ENCODE results near the gene SDHB. TPM values are rescaled to one million over a fixed set of nuclear protein-coding genes. Genes with fewer than 3 reads are reported as not detected.
A peak's percentile ranks its signal among the peaks of the same experiment; 100 is the strongest.

Gene SDHB
- total RNA-seq, 2 experiments from 2014 or later = 105 to 106 TPM

DNA sequence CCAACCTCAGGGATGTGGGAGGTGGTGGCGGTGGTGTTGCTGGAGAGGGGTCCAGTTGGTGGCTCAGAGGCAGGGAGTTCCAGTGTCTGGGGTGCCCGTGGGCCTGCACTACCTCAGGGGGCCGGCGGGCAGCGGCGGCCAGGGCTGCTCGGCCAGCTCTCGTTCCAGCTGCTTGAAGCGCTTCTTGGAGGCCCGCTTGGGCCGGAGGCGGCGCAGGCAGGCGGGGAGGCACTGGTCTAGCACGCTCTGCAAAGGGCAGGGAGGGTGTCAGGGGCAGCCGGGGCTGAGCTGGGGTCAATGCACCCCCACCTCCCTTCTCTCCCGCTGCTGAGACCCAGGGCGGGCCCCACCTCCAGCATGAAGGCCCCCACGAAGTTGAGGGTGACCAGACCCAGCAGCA is 67.7 kb downstream of the SDHB start:
- Histone ChIP-seq H3K4me3 (ENCODE audit: low read depth, low read length, poor library complexity, severe bottlenecking) (no peak overlapping the region), H3K4me2 (ENCODE audit: low read length) (no peak overlapping the region), H3K9me2 (ENCODE audit: insufficient read depth, low read length) (no peaks in the 10 kb centered on the region), H3K79me2 (ENCODE audit: insufficient read depth, low read depth, low read length) (no peaks in the 10 kb centered on the region), H3K9me3 (ENCODE audit: low read length) (no peaks in the 10 kb centered on the region), H3K36me3 (ENCODE audit: insufficient read depth, low read length) (0 out of 2 replicates have a peak, but pooled peaks cover 5% of the 10 kb centered on the region), H3K4me1 (ENCODE audit: insufficient read depth, low read length, poor library complexity, severe bottlenecking) (no peaks in the 10 kb centered on the region), H3K27ac (ENCODE audit: low read depth, low read length, poor library complexity, severe bottlenecking) (no peak overlapping the region), H2AFZ (ENCODE audit: low read length) (no peak overlapping the region), H4K20me1 (ENCODE audit: insufficient read depth, low read length) (no peaks in the 10 kb centered on the region)
- no peak for DNase-seq (ENCODE audit: low spot score)
- TSS peak; percentile 65 for BruUV-seq (replicated peaks)
- intact Hi-C loops (cut with micrococcal nuclease; ENCODE audit: unreplicated experiment) = no loop called here
- ChIA-PET POLR2A (no interaction called here), CTCF (ENCODE audit: unreplicated experiment) (no interaction called here)
- TF ChIP-seq, protein P1, sequence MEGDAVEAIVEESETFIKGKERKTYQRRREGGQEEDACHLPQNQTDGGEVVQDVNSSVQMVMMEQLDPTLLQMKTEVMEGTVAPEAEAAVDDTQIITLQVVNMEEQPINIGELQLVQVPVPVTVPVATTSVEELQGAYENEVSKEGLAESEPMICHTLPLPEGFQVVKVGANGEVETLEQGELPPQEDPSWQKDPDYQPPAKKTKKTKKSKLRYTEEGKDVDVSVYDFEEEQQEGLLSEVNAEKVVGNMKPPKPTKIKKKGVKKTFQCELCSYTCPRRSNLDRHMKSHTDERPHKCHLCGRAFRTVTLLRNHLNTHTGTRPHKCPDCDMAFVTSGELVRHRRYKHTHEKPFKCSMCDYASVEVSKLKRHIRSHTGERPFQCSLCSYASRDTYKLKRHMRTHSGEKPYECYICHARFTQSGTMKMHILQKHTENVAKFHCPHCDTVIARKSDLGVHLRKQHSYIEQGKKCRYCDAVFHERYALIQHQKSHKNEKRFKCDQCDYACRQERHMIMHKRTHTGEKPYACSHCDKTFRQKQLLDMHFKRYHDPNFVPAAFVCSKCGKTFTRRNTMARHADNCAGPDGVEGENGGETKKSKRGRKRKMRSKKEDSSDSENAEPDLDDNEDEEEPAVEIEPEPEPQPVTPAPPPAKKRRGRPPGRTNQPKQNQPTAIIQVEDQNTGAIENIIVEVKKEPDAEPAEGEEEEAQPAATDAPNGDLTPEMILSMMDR (conservative IDR thresholded peaks at IDR 0.05; ENCODE audit: low read length) = no peak
- TF ChIP-seq EZH2phosphoT487 (IDR thresholded peaks at IDR 0.05; ENCODE audit: borderline replicate concordance, low read depth, low read length) = no peak

DNA sequence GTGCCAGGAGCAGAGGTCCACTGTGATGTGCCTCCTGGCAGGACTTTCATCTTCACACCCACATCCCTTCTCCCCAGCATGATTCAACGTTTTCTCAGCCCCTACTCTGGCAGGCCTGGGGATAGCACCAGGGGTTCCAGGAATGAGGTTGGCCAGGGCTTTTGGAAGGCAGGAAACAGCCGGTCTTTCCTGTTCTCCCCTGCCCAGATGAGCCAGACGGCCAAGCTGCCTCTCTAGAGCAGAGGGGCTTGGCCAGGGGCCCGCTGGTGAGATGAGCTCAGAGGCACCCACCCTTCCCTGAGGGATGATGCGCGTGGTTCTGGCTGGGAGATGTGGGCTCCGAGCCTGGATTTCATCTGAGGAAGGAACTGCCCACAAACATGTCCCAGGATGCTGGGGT is 69.1 kb downstream of the SDHB start:
- Histone ChIP-seq H3K36me3 (ENCODE audit: insufficient read depth, low read length) (0 out of 2 replicates have a peak, but pooled peaks cover 5% of the 10 kb centered on the region), H3K4me2 (ENCODE audit: low read length) (no peak overlapping the region), H3K27ac (ENCODE audit: low read depth, low read length, poor library complexity, severe bottlenecking) (no peak overlapping the region), H3K79me2 (ENCODE audit: insufficient read depth, low read depth, low read length) (no peaks in the 10 kb centered on the region), H3K9me2 (ENCODE audit: insufficient read depth, low read length) (no peaks in the 10 kb centered on the region), H4K20me1 (ENCODE audit: insufficient read depth, low read length) (no peaks in the 10 kb centered on the region), H3K4me3 (ENCODE audit: low read depth, low read length, poor library complexity, severe bottlenecking) (no peak overlapping the region), H3K4me1 (ENCODE audit: insufficient read depth, low read length, poor library complexity, severe bottlenecking) (no peaks in the 10 kb centered on the region), H2AFZ (ENCODE audit: low read length) (no peak overlapping the region), H3K9me3 (ENCODE audit: low read length) (no peaks in the 10 kb centered on the region)
- BruUV-seq (replicated peaks) = no TSS peak
- CTCF ChIA-PET (ENCODE audit: unreplicated experiment) = interaction anchor here (0.6 kb wide), 1 partner anchor 18 kb away, joined by 3 read pairs; no protein-coding TSS in a partner anchor
- no peak for DNase-seq (ENCODE audit: low spot score)
- POLR2A ChIA-PET = interaction anchor here (0.9 kb wide), 1 partner anchor 33 kb away, joined by 4 read pairs; no protein-coding TSS in a partner anchor
- no peak for TF ChIP-seq EZH2phosphoT487 (IDR thresholded peaks at IDR 0.05; ENCODE audit: borderline replicate concordance, low read depth, low read length)
- TF ChIP-seq, protein P1 (conservative IDR thresholded peaks at IDR 0.05; ENCODE audit: low read length) = no peak
- intact Hi-C loops (cut with micrococcal nuclease; ENCODE audit: unreplicated experiment) = no loop called here

DNA sequence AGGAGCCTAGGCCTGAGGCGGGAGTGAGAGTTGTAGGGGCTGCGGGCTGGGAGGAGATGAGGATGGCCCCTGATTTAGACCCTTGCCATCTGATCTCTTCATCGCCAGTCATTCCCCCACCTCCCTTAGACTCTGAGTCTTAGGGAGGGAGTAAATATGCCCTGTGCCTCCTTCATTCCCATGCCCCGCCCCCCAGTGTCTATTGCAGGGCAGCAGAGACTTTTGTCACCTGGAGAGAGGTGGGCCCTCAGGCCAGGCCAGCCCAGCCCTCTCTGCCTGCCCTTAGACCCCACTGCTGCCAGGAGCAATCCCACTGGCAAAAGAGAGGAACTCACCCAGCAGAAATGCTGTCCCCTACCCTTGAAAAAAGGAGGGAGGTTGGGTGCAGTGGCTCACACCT is 70.2 kb downstream of the SDHB start:
- Histone ChIP-seq H3K9me3 (ENCODE audit: low read length) (no peaks in the 10 kb centered on the region), H2AFZ (ENCODE audit: low read length) (no peak overlapping the region), H3K4me3 (ENCODE audit: low read depth, low read length, poor library complexity, severe bottlenecking) (no peak overlapping the region), H3K36me3 (ENCODE audit: insufficient read depth, low read length) (0 out of 2 replicates have a peak, but pooled peaks cover 5% of the 10 kb centered on the region), H3K27ac (ENCODE audit: low read depth, low read length, poor library complexity, severe bottlenecking) (no peak overlapping the region), H3K4me2 (ENCODE audit: low read length) (no peak overlapping the region), H4K20me1 (ENCODE audit: insufficient read depth, low read length) (no peaks in the 10 kb centered on the region), H3K4me1 (ENCODE audit: insufficient read depth, low read length, poor library complexity, severe bottlenecking) (no peaks in the 10 kb centered on the region), H3K9me2 (ENCODE audit: insufficient read depth, low read length) (no peaks in the 10 kb centered on the region), H3K79me2 (ENCODE audit: insufficient read depth, low read depth, low read length) (no peaks in the 10 kb centered on the region)
- TF ChIP-seq, protein P1 (conservative IDR thresholded peaks at IDR 0.05; ENCODE audit: low read length) = no peak
- no peak for TF ChIP-seq EZH2phosphoT487 (IDR thresholded peaks at IDR 0.05; ENCODE audit: borderline replicate concordance, low read depth, low read length)
- intact Hi-C loops (cut with micrococcal nuclease; ENCODE audit: unreplicated experiment) = no loop called here
- CTCF ChIA-PET (ENCODE audit: unreplicated experiment) = no interaction called here
- BruUV-seq (replicated peaks) = no TSS peak
- POLR2A ChIA-PET = no interaction called here
- DNase-seq (ENCODE audit: low spot score) = no peak
